NCI-H748 treated with DMSO at 0.1 percent for 48 hours (cell line): ENCODE results near the gene KCNN4.
"Not testable (repeated sequence)": the region's sequence is repeated elsewhere in the genome, so short reads cannot be mapped to it uniquely, and the experiment has no call there.

ENCODE experiments used
- DNase-seq: peaks from one replicate; lab custom pipeline; 2025; lab: John Stamatoyannopoulos, UW

The KCNN4 gene

GRCh38 chr19:43798546-43799409 is 18.0 kb upstream of the KCNN4 start:
- no peak for DNase-seq

- DNase-seq: no peak
Measured at GRCh38 chr19:43798026-43798545, 17.3 kb upstream of the KCNN4 start.

GRCh38 chr19:43797556-43797955 is 16.8 kb upstream of the KCNN4 start:
- DNase-seq: no peak

- DNase-seq: no peak
Measured at GRCh38 chr19:43797118-43797517, 16.3 kb upstream of the KCNN4 start.

- no peak for DNase-seq
Measured at GRCh38 chr19:43790587-43790986, 9.8 kb upstream of the KCNN4 start.

- DNase-seq: no peak
Measured at GRCh38 chr19:43789029-43789428, 8.3 kb upstream of the KCNN4 start.

- no peak for DNase-seq
Measured at GRCh38 chr19:43786665-43787064, 5.9 kb upstream of the KCNN4 start.

GRCh38 chr19:43784981-43785808 is 4.4 kb upstream of the KCNN4 start:
- DNase-seq: peak; percentile 47

GRCh38 chr19:43784241-43784980 is 3.6 kb upstream of the KCNN4 start:
- DNase-seq: no peak

GRCh38 chr19:43783636-43784035 is 2.9 kb upstream of the KCNN4 start:
- DNase-seq: no peak

- peak; percentile 22 for DNase-seq
Measured at GRCh38 chr19:43782689-43783231, 2.0 kb upstream of the KCNN4 start.

- no peak for DNase-seq
Measured at GRCh38 chr19:43782311-43782660, 1.5 kb upstream of the KCNN4 start.

- DNase-seq: no peak
Measured at GRCh38 chr19:43781630-43782310, 997 bp upstream of the KCNN4 start.

- no peak for DNase-seq
Measured at GRCh38 chr19:43779820-43780219, 953 bp downstream of the KCNN4 start.

- DNase-seq: no peak
Measured at GRCh38 chr19:43779147-43779819, 1.5 kb downstream of the KCNN4 start.

GRCh38 chr19:43778651-43779050 is 2.1 kb downstream of the KCNN4 start:
- DNase-seq: peak; percentile 42

GRCh38 chr19:43777163-43777695 is 3.5 kb downstream of the KCNN4 start:
- no peak for DNase-seq

GRCh38 chr19:43776286-43776685 is 4.5 kb downstream of the KCNN4 start:
- DNase-seq: no peak

GRCh38 chr19:43775299-43775890 is 5.4 kb downstream of the KCNN4 start:
- DNase-seq: no peak

GRCh38 chr19:43774940-43775258 is 5.9 kb downstream of the KCNN4 start:
- DNase-seq: not testable (repeated sequence)
